ENCODE measurements around the gene GNPDA2.
A peak's percentile ranks its signal among the peaks of the same experiment; 100 is the strongest.

GNPDA2 gene

DNA sequence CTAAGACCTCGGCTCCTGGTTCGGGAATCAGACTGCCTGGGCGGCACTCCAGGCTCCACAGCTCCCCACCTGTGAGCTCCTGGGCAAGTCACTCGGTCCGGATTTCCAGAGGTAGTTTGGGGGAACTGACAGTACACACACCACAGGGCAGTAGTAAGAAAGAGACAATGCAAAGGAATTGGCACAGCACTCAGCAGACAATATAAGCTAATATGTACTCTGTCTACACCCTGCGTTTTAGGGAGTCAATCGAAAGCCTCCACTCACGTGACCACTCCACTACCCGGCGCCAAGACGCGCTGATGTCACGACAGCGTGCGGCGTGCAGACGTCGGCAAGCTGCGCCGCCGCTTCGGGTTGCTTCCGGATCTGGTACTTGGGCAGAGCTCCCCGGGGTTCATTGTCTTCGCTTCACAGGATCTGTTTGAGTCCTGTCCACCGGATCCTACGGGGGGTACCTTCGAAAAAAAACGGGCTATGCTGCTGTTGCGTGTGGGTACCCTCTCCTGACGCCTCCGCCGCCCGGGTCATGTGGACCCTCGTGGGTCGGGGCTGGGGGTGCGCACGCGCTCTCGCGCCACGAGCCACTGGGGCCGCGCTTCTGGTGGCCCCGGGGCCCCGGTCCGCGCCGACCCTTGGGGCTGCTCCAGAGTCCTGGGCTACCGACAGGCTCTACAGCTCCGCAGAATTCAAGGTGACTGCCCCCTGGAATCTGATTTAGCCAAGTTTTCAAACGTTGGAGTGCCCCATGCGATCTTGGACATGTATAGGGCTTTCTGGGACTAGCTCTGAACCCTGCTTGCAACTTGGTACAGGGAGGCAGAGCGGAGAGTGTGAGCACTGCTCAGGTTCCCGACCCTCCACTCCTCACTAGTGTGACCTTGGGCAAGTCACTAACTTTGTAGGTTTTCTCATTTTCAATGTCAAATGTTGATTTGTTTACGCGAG is 48.0 kb downstream of the GNPDA2 start, which contains the start of gene GUF1:
TSS of gene GUF1 (plus strand) at position 327 of the 948 bp plus-strand sequence. CDS start at position 530, 203 bp downstream.
- peak; percentile 49 to 68 for DNase-seq

GRCh38 chr4:44675366-44675765 is 51.0 kb downstream of the GNPDA2 start:
- no peak for DNase-seq

DNA sequence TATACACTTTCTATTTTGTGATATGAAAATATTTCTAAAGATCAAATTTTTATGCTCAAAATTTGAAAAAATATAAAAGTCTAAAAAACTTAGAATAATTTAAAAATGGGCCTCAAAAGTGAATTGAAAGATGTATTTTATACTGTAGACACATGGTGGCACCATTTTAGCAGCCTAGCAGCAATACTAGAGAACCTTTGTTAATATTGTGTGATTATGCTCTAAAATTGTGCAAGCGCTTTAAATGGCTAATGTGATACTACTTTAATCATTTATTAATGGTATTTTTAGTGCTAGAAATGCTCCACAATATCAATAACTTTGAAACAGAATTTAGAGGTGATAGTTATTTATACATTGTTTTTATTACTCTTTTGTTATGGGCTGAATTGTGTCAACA is 51.9 kb downstream of the GNPDA2 start:
- no peak for DNase-seq

DNA sequence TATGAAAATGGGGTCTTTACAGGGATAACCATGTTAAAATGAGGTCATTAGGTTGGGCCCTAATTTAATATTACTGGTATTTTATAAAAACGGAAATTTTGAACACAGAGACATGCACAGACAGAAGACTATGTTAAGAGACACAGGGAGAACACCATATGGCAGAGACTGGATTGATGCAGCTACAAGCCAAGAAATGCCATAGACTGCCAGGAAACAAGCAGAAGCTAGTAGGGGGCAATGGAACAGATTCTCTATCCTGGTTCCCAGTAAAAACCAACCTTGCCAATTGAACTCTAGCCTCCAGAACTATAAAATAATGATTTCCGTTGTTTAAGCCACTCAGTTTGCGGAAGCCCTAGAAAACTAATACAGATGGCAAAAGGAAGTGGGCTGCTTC is 54.7 kb downstream of the GNPDA2 start:
- no peak for DNase-seq

GRCh38 chr4:44670506-44671199 is 55.7 kb downstream of the GNPDA2 start:
- no peak for DNase-seq

- DNase-seq, result no peak
Measured at GRCh38 chr4:44668526-44668925, 57.8 kb downstream of the GNPDA2 start.

GRCh38 chr4:44663539-44664263 is 62.7 kb downstream of the GNPDA2 start:
- no peak for DNase-seq

- DNase-seq, result no peak
Measured at GRCh38 chr4:44662623-44663005, 63.7 kb downstream of the GNPDA2 start.

DNA sequence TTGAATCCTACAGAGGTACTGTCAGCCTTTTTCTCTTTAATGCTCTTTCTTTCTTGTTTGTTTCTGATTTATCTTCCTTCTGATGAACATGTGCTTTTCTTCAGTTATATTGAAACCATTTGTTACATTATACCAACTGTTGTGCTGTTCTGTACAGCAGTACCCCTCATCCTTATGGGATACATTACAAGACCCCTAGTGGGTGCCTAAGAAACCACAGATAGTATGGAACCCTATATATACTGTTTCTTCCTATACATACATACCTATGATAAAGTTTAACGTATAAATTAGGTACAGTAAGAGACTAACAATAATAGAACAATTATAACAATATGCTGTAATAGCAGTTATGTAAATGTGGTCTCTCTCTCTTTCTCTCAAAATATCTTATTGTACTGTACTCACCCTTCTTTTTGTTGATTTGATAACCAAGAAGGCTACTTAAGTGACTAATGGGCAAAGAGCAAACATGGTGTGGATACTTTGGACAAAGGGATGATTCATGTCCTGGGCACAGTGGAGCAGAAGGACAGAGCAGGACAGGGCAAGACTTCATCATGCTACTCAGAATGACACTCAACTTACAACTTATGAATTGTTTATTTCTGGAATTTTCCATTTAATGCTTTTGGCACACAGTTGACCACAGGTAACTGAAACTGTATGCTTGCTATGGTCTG is 64.3 kb downstream of the GNPDA2 start:
- no peak for DNase-seq

DNA sequence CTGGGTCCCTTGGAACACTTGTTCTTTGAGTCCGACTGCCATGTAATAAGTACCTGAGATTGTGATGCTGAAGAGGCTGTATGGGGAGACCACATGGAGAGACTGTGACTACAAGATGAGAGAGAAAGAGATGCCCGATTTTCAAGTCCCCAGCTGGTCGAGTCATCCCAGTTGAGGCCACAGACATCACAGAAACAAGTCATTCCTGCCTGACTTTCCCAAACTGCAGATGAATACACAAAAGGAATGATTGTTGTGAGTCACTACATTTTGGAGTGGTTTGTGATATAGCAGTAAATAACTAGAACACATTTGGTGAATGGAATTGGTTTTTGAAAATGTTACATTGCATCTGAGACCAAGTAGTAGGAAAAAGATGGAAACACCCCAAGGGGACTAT is 66.0 kb downstream of the GNPDA2 start:
- no peak for DNase-seq

DNA sequence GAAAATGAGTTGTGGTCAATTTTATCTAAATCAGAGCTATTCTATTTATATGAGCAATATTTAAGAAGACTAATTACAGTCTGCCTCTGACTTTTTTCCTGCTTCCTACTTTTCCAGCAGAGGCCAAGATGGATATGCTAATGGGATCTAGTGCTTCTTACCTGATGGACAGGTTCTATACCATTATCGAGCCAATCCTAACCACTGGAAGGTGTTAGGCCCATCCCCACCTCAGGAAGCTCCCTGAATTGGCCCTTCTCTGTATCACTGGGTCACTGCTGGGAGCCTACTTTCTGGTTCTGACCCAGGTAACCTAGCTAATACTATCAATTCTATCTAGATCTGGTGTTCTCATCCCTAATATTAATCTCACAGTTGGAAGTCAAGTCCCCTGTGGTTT is 74.4 kb downstream of the GNPDA2 start:
- no peak for DNase-seq
